Esophagus muscularis mucosa (tissue), 3 donors: Measurements from ENCODE around the gene SLC35G6.

Source experiments
- POLR2A ChIP-seq: fragments of 450-650 bp; IDR thresholded peaks from one replicate; pipeline ENCODE4 v1.6.1; 2017; ENCODE audit warnings: antibody characterized with exemption, moderate library complexity, mild to moderate bottlenecking, low read depth
- TF ChIP-seq, protein P1 (sequence below), 3 experiments: fragments of 200-600 bp in 2 of 3; fragments of 450-650 bp in 1 of 3; sonication (generic) in 2 of 3; IDR thresholded peaks; one replicate each; pipeline ENCODE4 v1.5.1; 2017 to 2019; ENCODE audit warnings: antibody characterized with exemption in 3 of 3, mild to moderate bottlenecking in 2 of 3, moderate library complexity in 1 of 3

DNA sequence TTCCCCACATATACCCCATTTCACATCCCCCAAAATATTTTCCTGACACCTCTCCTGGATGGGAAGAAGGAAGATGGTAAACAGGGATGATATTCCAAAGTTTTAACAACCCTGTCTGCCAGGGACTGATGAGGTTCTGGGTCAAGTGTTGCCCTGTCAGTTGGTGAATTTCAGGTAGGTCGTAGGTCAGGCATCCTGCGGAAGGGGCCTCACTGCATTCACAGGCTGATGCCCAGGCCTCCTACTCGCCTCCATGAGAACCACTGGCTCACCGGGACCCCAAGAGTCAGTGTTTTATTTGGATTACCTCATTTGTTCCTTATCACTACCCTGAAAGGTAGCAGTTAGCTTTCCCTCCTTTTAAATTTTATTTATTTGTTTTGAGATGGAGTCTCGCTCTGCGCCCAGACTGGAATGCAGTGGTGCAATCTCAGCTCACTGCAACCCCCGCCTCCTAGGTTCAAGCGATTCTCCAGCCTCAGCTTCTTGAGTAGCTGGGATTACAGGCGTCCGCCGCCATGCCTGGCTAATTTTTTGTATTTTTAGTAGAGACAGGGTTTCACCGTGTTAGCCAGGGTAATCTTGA lies 12.3 kb upstream of the SLC35G6 start:
- TF ChIP-seq POLR2A = no peak
- TF ChIP-seq, protein P1, sequence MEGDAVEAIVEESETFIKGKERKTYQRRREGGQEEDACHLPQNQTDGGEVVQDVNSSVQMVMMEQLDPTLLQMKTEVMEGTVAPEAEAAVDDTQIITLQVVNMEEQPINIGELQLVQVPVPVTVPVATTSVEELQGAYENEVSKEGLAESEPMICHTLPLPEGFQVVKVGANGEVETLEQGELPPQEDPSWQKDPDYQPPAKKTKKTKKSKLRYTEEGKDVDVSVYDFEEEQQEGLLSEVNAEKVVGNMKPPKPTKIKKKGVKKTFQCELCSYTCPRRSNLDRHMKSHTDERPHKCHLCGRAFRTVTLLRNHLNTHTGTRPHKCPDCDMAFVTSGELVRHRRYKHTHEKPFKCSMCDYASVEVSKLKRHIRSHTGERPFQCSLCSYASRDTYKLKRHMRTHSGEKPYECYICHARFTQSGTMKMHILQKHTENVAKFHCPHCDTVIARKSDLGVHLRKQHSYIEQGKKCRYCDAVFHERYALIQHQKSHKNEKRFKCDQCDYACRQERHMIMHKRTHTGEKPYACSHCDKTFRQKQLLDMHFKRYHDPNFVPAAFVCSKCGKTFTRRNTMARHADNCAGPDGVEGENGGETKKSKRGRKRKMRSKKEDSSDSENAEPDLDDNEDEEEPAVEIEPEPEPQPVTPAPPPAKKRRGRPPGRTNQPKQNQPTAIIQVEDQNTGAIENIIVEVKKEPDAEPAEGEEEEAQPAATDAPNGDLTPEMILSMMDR (IDR thresholded peaks at IDR 0.05) = no peak
